ENCODE results near the gene ADAMTSL2. TPM values are rescaled to one million over a fixed set of nuclear protein-coding genes. Genes with fewer than 3 reads are reported as not detected.

The ADAMTSL2 gene
- total RNA-seq, 1 donor from 2014 or later: 17.4 TPM

GRCh38 chr9:133546287-133546680, 11.8 kb downstream of the ADAMTSL2 start:
- Histone ChIP-seq H3K27ac (no peak overlapping the region), H3K36me3 (no peaks in the 10 kb centered on the region)

DNA sequence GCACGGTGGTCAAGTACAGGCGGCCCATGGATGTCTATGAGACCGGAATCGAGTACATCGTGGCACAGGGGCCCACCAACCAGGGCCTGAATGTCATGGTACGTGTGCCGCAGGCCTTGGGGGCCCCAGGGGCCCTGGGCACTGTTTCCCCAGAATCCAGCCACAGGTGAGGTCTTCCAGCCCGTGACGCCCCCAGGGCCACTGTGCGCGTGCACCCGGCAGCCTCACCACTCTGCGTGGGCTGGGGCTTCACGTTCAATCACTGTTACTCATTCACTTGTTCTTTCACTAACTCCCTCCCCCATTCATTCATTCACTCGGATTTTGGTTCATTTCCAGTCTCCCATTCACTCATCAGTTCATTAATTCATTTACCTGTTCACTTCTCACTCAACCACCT, 12.6 kb downstream of the ADAMTSL2 start:
- Histone ChIP-seq H3K27ac (no peak overlapping the region), H3K27me3 (no peaks in the 10 kb centered on the region), H3K4me1 (peaks cover 22% of the 10 kb centered on the region), H3K4me3 (no peak overlapping the region), H3K9me3 (no peaks in the 10 kb centered on the region), H3K36me3 (no peaks in the 10 kb centered on the region)
- DNase-seq (no peak), ATAC-seq (no peak)
- intact Hi-C loops (cut with DNase I): no loop called here
- no peak for TF ChIP-seq CTCF (IDR thresholded peaks at IDR 0.05)

More at GRCh38 chr9:133546287-133546680, 11.8 kb downstream of the ADAMTSL2 start:
- peaks cover 22% of the 10 kb centered on the region for H3K4me1 ChIP-seq
- intact Hi-C loops (cut with DNase I): no loop called here
- no peak for TF ChIP-seq CTCF (IDR thresholded peaks at IDR 0.05)
- H3K27me3 ChIP-seq: no peaks in the 10 kb centered on the region
- ATAC-seq: no peak
- H3K4me3 ChIP-seq: no peak overlapping the region
- DNase-seq: no peak
- no peaks in the 10 kb centered on the region for H3K9me3 ChIP-seq

DNA sequence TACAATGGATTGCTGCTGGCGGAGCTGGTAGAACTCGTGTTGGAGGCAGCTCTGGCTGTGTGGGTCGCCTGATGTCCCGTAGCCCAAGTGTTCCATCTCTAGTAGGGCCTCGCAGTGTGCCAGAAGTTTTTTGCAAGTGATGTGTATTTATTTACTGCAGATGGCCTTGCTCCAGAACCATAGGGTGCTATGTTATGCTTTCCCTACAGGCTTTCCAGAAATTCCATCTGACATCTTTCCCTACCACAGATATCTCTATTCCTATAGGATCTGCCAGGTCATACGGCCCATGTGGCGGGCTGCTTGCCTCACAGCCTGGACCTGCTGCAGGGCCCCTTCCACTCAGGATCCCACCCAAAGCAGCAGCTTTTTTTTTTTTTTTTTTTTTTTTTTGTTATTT, 16.9 kb downstream of the ADAMTSL2 start:
- H3K4me3 ChIP-seq: no peak overlapping the region
- no peak for TF ChIP-seq CTCF (IDR thresholded peaks at IDR 0.05)
- peaks cover 8% of the 10 kb centered on the region for H3K36me3 ChIP-seq
- no peak overlapping the region for H3K27ac ChIP-seq
- ATAC-seq (no peak), DNase-seq (no peak)
- intact Hi-C loops (cut with DNase I): no loop called here
- no peaks in the 10 kb centered on the region for H3K9me3 ChIP-seq
- peaks cover under 1% of the 10 kb centered on the region for H3K4me1 ChIP-seq
- H3K27me3 ChIP-seq: no peaks in the 10 kb centered on the region

DNA sequence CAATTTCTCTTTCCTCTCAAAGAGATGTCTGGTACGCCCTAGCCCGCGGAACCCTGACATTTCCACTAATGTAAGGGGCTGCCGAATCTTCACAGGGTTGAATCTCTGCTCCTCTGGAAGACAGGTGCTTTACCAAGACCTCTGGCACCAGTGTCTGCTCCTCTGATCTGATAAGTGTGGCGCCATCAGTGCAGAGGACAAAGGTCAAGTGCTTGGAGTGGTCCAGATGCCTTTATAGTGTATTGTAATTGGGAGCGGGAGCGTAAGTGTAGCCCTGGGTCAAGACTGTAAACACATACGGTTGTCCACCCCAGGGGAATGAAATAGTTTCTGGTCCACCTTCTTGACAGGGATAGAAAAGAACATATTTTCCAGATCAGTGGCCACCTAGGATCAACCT, 17.7 kb downstream of the ADAMTSL2 start:
- ATAC-seq (no peak), DNase-seq (no peak)
- TF ChIP-seq CTCF (IDR thresholded peaks at IDR 0.05): no peak
- peaks cover 8% of the 10 kb centered on the region for H3K36me3 ChIP-seq
- H3K27ac ChIP-seq: no peak overlapping the region
- no peak overlapping the region for H3K4me3 ChIP-seq
- intact Hi-C loops (cut with DNase I): no loop called here
- H3K27me3 ChIP-seq: no peaks in the 10 kb centered on the region
- H3K4me1 ChIP-seq: peaks cover under 1% of the 10 kb centered on the region
- H3K9me3 ChIP-seq: no peaks in the 10 kb centered on the region

- no peaks in the 10 kb centered on the region for H3K9me3 ChIP-seq
- no peak for TF ChIP-seq CTCF (IDR thresholded peaks at IDR 0.05)
- no peak overlapping the region for H3K27ac ChIP-seq
- intact Hi-C loops (cut with DNase I): no loop called here
- no peaks in the 10 kb centered on the region for H3K27me3 ChIP-seq
- peaks cover 10% of the 10 kb centered on the region for H3K4me1 ChIP-seq
- no peak overlapping the region for H3K4me3 ChIP-seq
- ATAC-seq (no peak), DNase-seq (no peak)
- peaks cover 8% of the 10 kb centered on the region for H3K36me3 ChIP-seq
Measured at GRCh38 chr9:133553123-133553522, 18.6 kb downstream of the ADAMTSL2 start.

All from upper lobe of right lung (tissue), 1 donor.